Measurements from ENCODE around the gene CEP131. TPM values are rescaled to one million over a fixed set of nuclear protein-coding genes. Genes with fewer than 3 reads are reported as not detected.

CEP131 gene
- total and polyA plus RNA-seq, 2 donors (not counting 3 experiments of a cell fraction or from before 2014, with no cell fraction given) = 5.3 to 17.9 TPM

DNA sequence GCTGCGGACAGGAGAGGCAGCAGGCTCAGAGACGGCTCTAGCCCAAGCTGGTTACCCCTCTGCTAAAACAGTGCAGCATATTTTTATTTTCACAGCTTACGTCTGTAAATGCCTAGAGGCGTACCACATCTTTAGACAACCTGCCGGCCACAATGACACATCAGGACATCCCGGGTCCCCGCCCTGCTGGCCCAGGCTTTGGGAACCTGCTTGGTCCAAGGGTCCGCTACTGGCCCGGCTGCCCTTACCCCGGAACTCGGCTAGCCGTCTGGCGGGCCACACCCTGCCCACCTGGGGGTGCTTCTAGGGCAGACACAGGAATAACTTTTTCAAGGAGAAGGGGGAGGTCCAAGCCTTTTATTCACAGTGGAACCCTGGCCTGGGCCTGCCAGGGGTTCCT is 4.3 kb downstream of the CEP131 start:
- Histone ChIP-seq H3K4me1 (ENCODE audit: control insufficient read depth, extremely low read depth, insufficient read depth, low read length) (peaks cover 12% of the 10 kb centered on the region), H3K9ac (replicated peaks; ENCODE audit: extremely low read depth, insufficient read depth, low read length) (no peak overlapping the region), H4K20me1 (replicated peaks; ENCODE audit: control insufficient read depth, extremely low read depth, insufficient read depth, low read length) (no peaks in the 10 kb centered on the region), H2AFZ (ENCODE audit: low read depth, low read length) (no peak overlapping the region), H3K27me3 (ENCODE audit: control insufficient read depth in 2 of 2, insufficient read depth in 2 of 2, low read length in 2 of 2) (no peaks in the 10 kb centered on the region), H3K36me3 (ENCODE audit: control insufficient read depth in 2 of 2, extremely low read depth in 1 of 2, insufficient read depth in 2 of 2, low read length in 2 of 2) (no peaks in the 10 kb centered on the region), H3K4me2 (ENCODE audit: insufficient read depth, low read length) (no peak overlapping the region), H3K79me2 (ENCODE audit: control insufficient read depth, insufficient read depth, low read length) (peaks cover 5% of the 10 kb centered on the region), H3K4me3 (replicated peaks in 1 of 3; ENCODE audit: insufficient read depth in 1 of 3, low read depth in 1 of 3, low read length in 3 of 3) (no peak overlapping the region), H3K27ac (ENCODE audit: insufficient read depth, low read depth, low read length) (no peak overlapping the region), H3K9me1 (replicated peaks; ENCODE audit: control insufficient read depth, extremely low read depth, insufficient read depth, low read length) (no peaks in the 10 kb centered on the region), H3K9me3 (replicated peaks; ENCODE audit: control insufficient read depth, insufficient read depth, low read length) (no peaks in the 10 kb centered on the region)
- dilution Hi-C loops (cut with MboI; ENCODE audit: extremely low pct_ligation_motif_present, low sequenced_read_pairs) = no loop called here
- TF ChIP-seq POLR2AphosphoS5 (IDR thresholded peaks at IDR 0.05; ENCODE audit: insufficient read depth, low read depth, low read length) = no peak
- TF ChIP-seq MYC (IDR thresholded peaks at IDR 0.05; ENCODE audit: low read depth, low read length) = no peak
- no peak for TF ChIP-seq FOS (IDR thresholded peaks at IDR 0.05; ENCODE audit: borderline replicate concordance, insufficient read depth, low read length)
- no peak for TF ChIP-seq POLR2A (IDR thresholded peaks at IDR 0.05; ENCODE audit: low read depth, low read length)
- TF ChIP-seq EZH2 (IDR thresholded peaks at IDR 0.05; ENCODE audit: borderline replicate concordance, low read depth, low read length, severe bottlenecking) = no peak
- TF ChIP-seq JUN (IDR thresholded peaks at IDR 0.05; ENCODE audit: borderline replicate concordance, insufficient read depth, insufficient read length, low read depth) = no peak
- no peak for TF ChIP-seq CTCF (IDR thresholded peaks at IDR 0.05; ENCODE audit: extremely low read depth in 1 of 2, insufficient read depth in 1 of 2, low read depth in 1 of 2, low read length in 2 of 2)
- no peak for TF ChIP-seq MAX (IDR thresholded peaks at IDR 0.05; ENCODE audit: insufficient read depth, insufficient read length)
- no peak for TF ChIP-seq GATA2 (IDR thresholded peaks at IDR 0.05; ENCODE audit: insufficient read depth, insufficient read length, low read depth, low read length)
- DNase-seq (ENCODE audit: low read depth, low spot score) (no peak), FAIRE-seq (no peak)
- BruUV-seq (replicated peaks) = no TSS peak
- CTCF ChIA-PET = no interaction called here
- POLR2A ChIA-PET = no interaction called here
- intact Hi-C loops (cut with micrococcal nuclease) = no loop called here
